HCT116 (cell line): ENCODE results near the gene SLC1A4. TPM values are rescaled to one million over a fixed set of nuclear protein-coding genes. Genes with fewer than 3 reads are reported as not detected.
A peak's percentile ranks its signal among the peaks of the same experiment; 100 is the strongest.

Source experiments
- ATAC-seq: fragments of 200-7000 bp; cut with Tn5 transposase; 2 replicates; pipeline ENCODE4 v1.9.1; 2020; ENCODE audit warnings: mild to moderate bottlenecking, moderate library complexity
- Bru-seq: library from RNA; stranded (reverse); fragments of 400-500 nt; gene quantifications from one replicate; lab custom pipeline; 2021; lab: Mats Ljungman, UMichigan
- BruChase-seq, 2 experiments: library from RNA; stranded (reverse); fragments of 400-500 nt; gene quantifications; one replicate each; lab custom pipeline; 2021; lab: Mats Ljungman, UMichigan
- BruUV-seq: library from RNA; stranded (reverse); fragments of 400-500 nt; replicated peaks from 2 replicates; lab custom pipeline; 2021; lab: Mats Ljungman, UMichigan
- CTCF ChIA-PET: fragments of 300-600 bp; sonication (Branson Sonifier 250); formaldehyde crosslinking; loops from one replicate; lab custom pipeline; 2021; ENCODE audit warnings: antibody characterized with exemption; lab: Charles Lee
- POLR2A ChIA-PET: fragments of 300-600, 350-600 bp; sonication (Branson Sonifier 250); formaldehyde crosslinking; loops from one replicate; lab custom pipeline; 2021; ENCODE audit warnings: antibody characterized with exemption; lab: Charles Lee
- RAD21 ChIA-PET, 2 experiments: fragments of 300-600 bp; sonication (Branson Sonifier 250); formaldehyde crosslinking; loops; one replicate each; lab custom pipeline; 2023; ENCODE audit warnings: low total read pairs in 2 of 2; ENCODE audit not compliant: uncharacterized antibody in 2 of 2, unreplicated experiment in 2 of 2, low non-redundant PET in 1 of 2; lab: Charles Lee
- DNase-seq: peaks from one replicate; pipeline ENCODE4 v3.0.0-alpha.2; 2010; ENCODE audit warnings: low read depth, low spot score
- H2AFZ ChIP-seq: fragments of 200-600 bp; shearing (Covaris generic), sonication (generic); 2 replicates; pipeline ENCODE4 v1.6.1; 2017; ENCODE audit warnings: low read depth, mixed run types, mixed read lengths, antibody characterized with exemption, low read length; ENCODE audit not compliant: poor library complexity, severe bottlenecking
- H3K27ac ChIP-seq: 2 replicates; pipeline ENCODE4 v1.5.1; 2012; ENCODE audit warnings: low read depth, low read length
- H3K27me3 ChIP-seq: fragments of 200-600 bp; sonication (generic); 2 replicates; pipeline ENCODE4 v1.6.1; 2016; ENCODE audit warnings: mixed run types, low read length, mixed read lengths; ENCODE audit not compliant: insufficient read depth
- H3K36me3 ChIP-seq, 2 experiments: fragments of 200-500 bp in 1 of 2; fragments of 200-600 bp in 1 of 2; sonication (Bioruptor generic) in 1 of 2; sonication (generic) in 1 of 2; 2 replicates each; pipeline versions ENCODE4 v1.5.1 to v1.6.1; 2014 to 2016; ENCODE audit warnings: low read length in 2 of 2, inconsistent platforms in 1 of 2, mixed read lengths in 1 of 2, mixed run types in 1 of 2; ENCODE audit not compliant: insufficient read depth in 2 of 2, control insufficient read depth in 1 of 2
- H3K4me1 ChIP-seq, 2 experiments: fragments of 200-600 bp in 1 of 2; sonication (generic) in 1 of 2; 2 replicates each; pipeline versions ENCODE4 v1.5.1 to v1.6.1; 2012 to 2017; ENCODE audit warnings: low read length in 2 of 2, inconsistent platforms in 1 of 2, mild to moderate bottlenecking in 1 of 2, mixed read lengths in 1 of 2, mixed run types in 1 of 2, moderate library complexity in 1 of 2; ENCODE audit not compliant: insufficient read depth in 2 of 2, control insufficient read depth in 1 of 2
- H3K4me2 ChIP-seq: fragments of 200-600 bp; sonication (generic); 2 replicates; pipeline ENCODE4 v1.6.1; 2017; ENCODE audit warnings: mixed run types, low read length, mixed read lengths
- H3K4me3 ChIP-seq, 2 experiments: fragments of 200-600 bp in 1 of 2; sonication (generic) in 1 of 2; replicated peaks in 1 of 2; 2 replicates each; pipeline ENCODE4 v1.5.1; 2011 to 2016; ENCODE audit warnings: low read length in 2 of 2, control low read depth in 1 of 2, low read depth in 1 of 2, mild to moderate bottlenecking in 1 of 2, mixed read lengths in 1 of 2, mixed run types in 1 of 2
- H3K79me2 ChIP-seq: fragments of 200-600 bp; sonication (generic); 2 replicates; pipeline ENCODE4 v1.6.1; 2017; ENCODE audit warnings: mild to moderate bottlenecking, mixed run types, low read length, moderate library complexity, mixed read lengths; ENCODE audit not compliant: insufficient read depth
- H3K9ac ChIP-seq: fragments of 200-600 bp; sonication (generic); 2 replicates; pipeline ENCODE4 v1.6.1; 2016; ENCODE audit warnings: low read length, mixed read lengths
- H3K9me2 ChIP-seq: fragments of 200-600 bp; sonication (generic), shearing (Covaris generic); 2 replicates; pipeline ENCODE4 v1.6.1; 2017; ENCODE audit warnings: mixed run types, mild to moderate bottlenecking, moderate library complexity; ENCODE audit not compliant: insufficient read depth
- H3K9me3 ChIP-seq, 2 experiments: fragments of 200-500 bp in 1 of 2; fragments of 200-600 bp in 1 of 2; sonication (Bioruptor generic) in 1 of 2; sonication (generic) in 1 of 2; 2 replicates each; pipeline ENCODE4 v1.6.1; 2014 to 2017; ENCODE audit warnings: low read length in 2 of 2, mixed read lengths in 2 of 2, inconsistent platforms in 1 of 2, low read depth in 1 of 2, mild to moderate bottlenecking in 1 of 2, mixed run types in 1 of 2, moderate library complexity in 1 of 2; ENCODE audit not compliant: control insufficient read depth in 1 of 2, insufficient read depth in 1 of 2
- H4K20me1 ChIP-seq: fragments of 200-600 bp; sonication (generic), shearing (Covaris generic); 2 replicates; pipeline ENCODE4 v1.6.1; 2017; ENCODE audit warnings: mixed run types, mild to moderate bottlenecking, moderate library complexity; ENCODE audit not compliant: insufficient read depth
- CBX3 ChIP-seq: IDR thresholded peaks from 2 replicates; pipeline ENCODE4 v1.6.1; 2012; ENCODE audit warnings: low read depth
- CEBPB ChIP-seq: IDR thresholded peaks from 2 replicates; pipeline ENCODE4 v1.6.1; 2012; ENCODE audit warnings: low read depth
- CTCF ChIP-seq, 3 experiments: fragments of 200-600 bp in 1 of 3; sonication (generic) in 1 of 3; IDR thresholded peaks in 2 of 3; conservative IDR thresholded peaks in 1 of 3; 2 replicates each; pipeline ENCODE4 v1.5.1; 2012 to 2017; ENCODE audit warnings: low read depth in 2 of 3, low read length in 2 of 3, antibody characterized with exemption in 1 of 3, borderline replicate concordance in 1 of 3, control low read depth in 1 of 3, mild to moderate bottlenecking in 1 of 3, mixed read lengths in 1 of 3, mixed run types in 1 of 3, moderate library complexity in 1 of 3; ENCODE audit not compliant: insufficient read depth in 1 of 3
- ELF1 ChIP-seq: IDR thresholded peaks from 2 replicates; pipeline ENCODE4 v1.6.1; 2012; ENCODE audit warnings: low read depth, borderline replicate concordance
- EZH2phosphoT487 ChIP-seq: fragments of 200-600 bp; IDR thresholded peaks from 2 replicates; pipeline ENCODE4 v1.6.1; 2018; ENCODE audit warnings: antibody characterized with exemption, borderline replicate concordance
- JUND ChIP-seq: IDR thresholded peaks from 2 replicates; pipeline ENCODE4 v1.6.1; 2012
- POLR2A ChIP-seq: IDR thresholded peaks from 2 replicates; pipeline ENCODE4 v1.7.0; 2011; ENCODE audit warnings: borderline replicate concordance; ENCODE audit not compliant: insufficient read depth, insufficient read length; ENCODE audit errors: extremely low read depth
- POLR2AphosphoS5 ChIP-seq: IDR thresholded peaks from 2 replicates; pipeline ENCODE4 v1.6.1; 2011; ENCODE audit warnings: mild to moderate bottlenecking, low read depth, low read length, moderate library complexity
- RAD21 ChIP-seq: IDR thresholded peaks from 2 replicates; pipeline ENCODE4 v1.6.1; 2012; ENCODE audit warnings: low read depth, mild to moderate bottlenecking
- SIN3A ChIP-seq: IDR thresholded peaks from 2 replicates; pipeline ENCODE4 v1.6.1; 2012; ENCODE audit warnings: low read depth
- TCF7L2 ChIP-seq: IDR thresholded peaks from 2 replicates; pipeline ENCODE4 v1.7.0; 2011; ENCODE audit warnings: borderline replicate concordance, inconsistent platforms; ENCODE audit not compliant: insufficient read depth, insufficient read length; ENCODE audit errors: extremely low read depth
- ZBTB33 ChIP-seq: IDR thresholded peaks from 2 replicates; pipeline ENCODE4 v1.6.1; 2011; ENCODE audit warnings: mild to moderate bottlenecking, low read length, moderate library complexity; ENCODE audit not compliant: insufficient replicate concordance; ENCODE audit errors: extremely low read depth
- ZFX ChIP-seq: fragments of 450-650 bp; IDR thresholded peaks from 2 replicates; pipeline ENCODE4 v1.6.1; 2017
- ZNF274 ChIP-seq: fragments of 200-500 bp; sonication (Bioruptor generic); IDR thresholded peaks from 2 replicates; pipeline ENCODE4 v1.6.1; 2014; ENCODE audit warnings: mild to moderate bottlenecking, low read depth, low read length, inconsistent platforms
- intact Hi-C: fragments of 100-400 bp; cut with micrococcal nuclease; formaldehyde crosslinking; loops from 2 replicates; pipeline ENCODE4 v1.10.0; 2022
- long read RNA-seq: library from polyadenylated mRNA; unstranded; transcript quantifications from one replicate; pipeline ENCODE4 v2.0.0, GENCODE V29; 2021; ENCODE audit not compliant: unreplicated experiment
- polyA plus RNA-seq: library from polyadenylated mRNA; unstranded; fragments of >200 nt; gene quantifications from 2 replicates; pipeline ENCODE4 v1.2.1, GENCODE V29; 2012; ENCODE audit warnings: missing spikeins
- total RNA-seq: library from RNA; stranded (reverse); gene quantifications from one replicate; pipeline ENCODE4 v1.2.1, GENCODE V29; 2021; ENCODE audit not compliant: unreplicated experiment
- TF ChIP-seq, protein P1 (sequence below): IDR thresholded peaks from 2 replicates; pipeline ENCODE4 v1.6.1; 2012
- TF ChIP-seq, protein P2 (sequence below): IDR thresholded peaks from 2 replicates; pipeline ENCODE4 v1.6.1; 2012

SLC1A4 gene
- total RNA-seq, result 9.2 TPM
- polyA plus RNA-seq, result 9.6 and 13.0 TPM in 2 replicates
- percentile 60 among the genes with signal in this experiment for Bru-seq, nascent RNA
- BruChase-seq, experiment 1, labeled RNA remaining after a 6-hour chase, result percentile 67 among the genes with signal in this experiment
- percentile 65 among the genes with signal in this experiment for BruChase-seq, experiment 2, labeled RNA remaining after a 2-hour chase
- long read RNA-seq, full-length matches to known transcripts, result 43 of 46 reads
- long read RNA-seq, partial matches to known transcripts, result 0 of 46 reads
- long read RNA-seq, other reads (novel, unspliced or antisense), result 3 of 46 reads

GRCh38 chr2:64989126-64989981 lies at the start of gene SLC1A4:
Gene SLC1A4, plus strand, starts transcription at chr2:64989399. Its CDS starts 245 bp downstream, at chr2:64989644.
- Histone ChIP-seq H3K9ac (peak within 1 kb of the TSS; percentile 47; the same call in 1 of the 2 replicates), H3K27me3 (peaks cover 3% of the 10 kb centered on the region; the same call in 1 of the 2 replicates), H3K36me3 (no peaks in the 10 kb centered on the region), H3K9me2 (no peaks in the 10 kb centered on the region), H3K4me3 (peak within 1 kb of the TSS; percentile 61 to 67), H4K20me1 (no peaks in the 10 kb centered on the region), H2AFZ (no peak within 1 kb of the TSS), H3K27ac (peak within 1 kb of the TSS; percentile 24; the same call in 1 of the 2 replicates), H3K9me3 (no peaks in the 10 kb centered on the region), H3K79me2 (no peaks in the 10 kb centered on the region), H3K4me2 (peak within 1 kb of the TSS; percentile 95), H3K4me1 (peaks cover 0 to 18% of the 10 kb centered on the region in 2 experiments; a peak in 2 of 4 replicates)
- TF ChIP-seq CTCF (IDR thresholded peaks at IDR 0.05 in 2 of 3, conservative IDR thresholded peaks at IDR 0.05 in 1 of 3; ENCODE audit: borderline replicate concordance in 1 of 3, insufficient read depth in 1 of 3, low read depth in 2 of 3, low read length in 2 of 3) (no peak), POLR2A (no peak), ZFX (no peak), TCF7L2 (no peak), RAD21 (no peak), POLR2AphosphoS5 (peak; percentile 79), JUND (no peak), ZBTB33 (no peak), CEBPB (no peak; the same call in 1 of the 2 replicates), EZH2phosphoT487 (no peak), ZNF274 (no peak), CBX3 (no peak), ELF1 (no peak), SIN3A (peak; percentile 60; the same call in 1 of the 2 replicates)
- TF ChIP-seq, protein P1, sequence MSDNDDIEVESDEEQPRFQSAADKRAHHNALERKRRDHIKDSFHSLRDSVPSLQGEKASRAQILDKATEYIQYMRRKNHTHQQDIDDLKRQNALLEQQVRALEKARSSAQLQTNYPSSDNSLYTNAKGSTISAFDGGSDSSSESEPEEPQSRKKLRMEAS, result no peak; the same call in 1 of the 2 replicates
- TF ChIP-seq, protein P2, sequence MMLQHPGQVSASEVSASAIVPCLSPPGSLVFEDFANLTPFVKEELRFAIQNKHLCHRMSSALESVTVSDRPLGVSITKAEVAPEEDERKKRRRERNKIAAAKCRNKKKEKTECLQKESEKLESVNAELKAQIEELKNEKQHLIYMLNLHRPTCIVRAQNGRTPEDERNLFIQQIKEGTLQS, result no peak
- DNase-seq, result peak; percentile 27
- BruUV-seq, result no TSS peak
- ChIA-PET RAD21 (no interaction called here), CTCF (no interaction called here), POLR2A (no interaction called here)
- peak; percentile 91 for ATAC-seq
- intact Hi-C loops, result no loop called here
